Measurements from ENCODE around the gene DEPDC4. TPM values are rescaled to one million over a fixed set of nuclear protein-coding genes. Genes with fewer than 3 reads are reported as not detected.

DEPDC4 gene
- total and polyA plus RNA-seq, 11 donors, result 0.33 to 1.3 (median 0.60) TPM; not detected in 3

GRCh38 chr12:100201604-100202423 is 65.1 kb downstream of the DEPDC4 start:
- intact Hi-C loops (cut with DNase I), result loop anchor here in 6 of 10 donors (2.0 to 10.0 kb wide), 5 partner anchors 40 to 65 kb away; partner anchors contain the start of genes BLTP3B (in 4 of the 6), DEPDC4 (in 4 of the 6) and SCYL2 (in 4 of the 6)
- ATAC-seq (no peak), DNase-seq (no peak)
- H3K4me3 ChIP-seq, result peak overlapping the region; percentile 54 to 94 (median 66)
- TF ChIP-seq CTCF (IDR thresholded peaks at IDR 0.05) (no peak), POLR2A (IDR thresholded peaks at IDR 0.05) (no peak)
- H3K27ac ChIP-seq, result peak overlapping the region in 2 of 12 donors; percentile 84 to 87
- H3K36me3 ChIP-seq, result peaks cover 0 to 36% (median 22%) of the 10 kb centered on the region in 9 donors
- H3K27me3 ChIP-seq, result no peaks in the 10 kb centered on the region
- no peaks in the 10 kb centered on the region for H3K9me3 ChIP-seq
- 84 to 89% (median 88%) methylated on average over 20 to 24 of the region's 24 CpGs for WGBS, 4 donors
- H3K4me1 ChIP-seq, result peaks cover 0 to 27% (median 14%) of the 10 kb centered on the region in 12 donors

- Histone ChIP-seq H3K4me1 (peaks cover 0 to 27% (median 14%) of the 10 kb centered on the region in 12 donors), H3K9me3 (no peaks in the 10 kb centered on the region), H3K27ac (peak within 1 kb of the TSS in 11 of 12 donors; percentile 14 to 87 (median 65)), H3K36me3 (peaks cover 0 to 24% (median 10%) of the 10 kb centered on the region in 9 donors), H3K27me3 (no peaks in the 10 kb centered on the region), H3K4me3 (peak within 1 kb of the TSS; percentile 54 to 94 (median 66))
- ATAC-seq, result peak; percentile 98 to 99 (median 99)
- TF ChIP-seq POLR2A (IDR thresholded peaks at IDR 0.05), result no peak
- peak in 1 of 12 donors; percentile 10 for TF ChIP-seq CTCF (IDR thresholded peaks at IDR 0.05)
- WGBS, 4 donors, result 0 to 1% (median 1%) methylated on average over 36 to 38 of the region's 38 CpGs
- intact Hi-C loops (cut with DNase I), result loop anchor here in 6 of 10 donors (1.0 to 10.0 kb wide), 6 partner anchors 38 to 67 kb away; partner anchors contain the start of genes BLTP3B (in 4 of the 6), DEPDC4 (in 4 of the 6) and SCYL2 (in 4 of the 6)
- peak; percentile 94 to 96 (median 95) for DNase-seq
These were observed 66.3 kb downstream of the DEPDC4 start, which contains the start of gene ACTR6 for GRCh38 chr12:100200463-100201181. TSS of gene ACTR6 (plus strand) at chr12:100200815. CDS start at chr12:100200852, 37 bp downstream.

- WGBS, 4 donors, result 1 to 5% (median 3%) methylated on average over 52 to 79 of the region's 79 CpGs
- Histone ChIP-seq H3K4me3 (peak overlapping the region; percentile 54 to 94 (median 66)), H3K4me1 (peaks cover 0 to 27% (median 14%) of the 10 kb centered on the region in 12 donors), H3K36me3 (peaks cover 0 to 13% (median under 1%) of the 10 kb centered on the region in 9 donors), H3K27me3 (no peaks in the 10 kb centered on the region), H3K27ac (peak overlapping the region in 11 of 12 donors; percentile 3 to 84 (median 61)), H3K9me3 (no peaks in the 10 kb centered on the region)
- TF ChIP-seq CTCF (IDR thresholded peaks at IDR 0.05), result no peak
- no peak for TF ChIP-seq POLR2A (IDR thresholded peaks at IDR 0.05)
- DNase-seq (peak; percentile 58 to 87 (median 67)), ATAC-seq (peak; percentile 48 to 84 (median 66))
- intact Hi-C loops (cut with DNase I), result loop anchor here in 9 of 10 donors (1.0 to 10.0 kb wide), 6 partner anchors 37 to 68 kb away; partner anchors contain the start of genes BLTP3B (in 7 of the 9), DEPDC4 (in 4 of the 9) and SCYL2 (in 4 of the 9)
These were observed 67.3 kb downstream of the DEPDC4 start for GRCh38 chr12:100199347-100200149.
